ELR (cell line): ENCODE data around the gene PARP3.
"Not testable (repeated sequence)": the region's sequence is repeated elsewhere in the genome, so short reads cannot be mapped to it uniquely, and the experiment has no call there.

ENCODE experiments used
- DNase-seq: peaks from one replicate; pipeline ENCODE4 v3.0.0-alpha.2; 2015; ENCODE audit warnings: low read depth

PARP3 gene

GRCh38 chr3:51985063-51985462, 42.9 kb downstream of the PARP3 start:
- DNase-seq = no peak

- no peak for DNase-seq
Measured at GRCh38 chr3:51986010-51986947, 44.1 kb downstream of the PARP3 start.

- no peak for DNase-seq
Measured at GRCh38 chr3:51987568-51987967, 45.4 kb downstream of the PARP3 start.

GRCh38 chr3:51988286-51989146, 46.4 kb downstream of the PARP3 start:
- no peak for DNase-seq

DNA sequence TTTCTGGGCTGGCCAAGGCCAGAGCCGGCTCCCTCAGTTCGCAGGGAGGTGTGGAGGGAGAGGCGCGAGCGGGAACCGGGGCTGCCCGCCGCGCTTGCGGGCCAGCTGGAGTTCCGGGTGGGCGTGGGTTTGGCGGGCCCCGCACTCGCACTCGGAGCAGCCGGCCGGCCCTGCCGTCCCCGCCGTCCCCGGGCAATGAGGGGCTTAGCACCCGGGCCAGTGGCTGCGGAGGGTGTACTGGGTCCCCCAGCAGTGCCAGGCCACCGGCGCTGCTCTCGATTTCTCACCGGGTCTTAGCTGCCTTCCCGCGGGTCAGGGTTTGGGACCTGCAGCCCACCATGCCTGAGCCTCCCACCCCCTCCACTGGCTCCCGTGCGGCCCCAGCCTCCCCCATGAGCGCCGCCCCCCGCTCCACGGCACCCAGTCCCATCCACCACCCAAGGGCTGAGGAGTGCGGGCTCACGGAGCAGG, 48.4 kb downstream of the PARP3 start:
- DNase-seq = not testable (repeated sequence)

DNA sequence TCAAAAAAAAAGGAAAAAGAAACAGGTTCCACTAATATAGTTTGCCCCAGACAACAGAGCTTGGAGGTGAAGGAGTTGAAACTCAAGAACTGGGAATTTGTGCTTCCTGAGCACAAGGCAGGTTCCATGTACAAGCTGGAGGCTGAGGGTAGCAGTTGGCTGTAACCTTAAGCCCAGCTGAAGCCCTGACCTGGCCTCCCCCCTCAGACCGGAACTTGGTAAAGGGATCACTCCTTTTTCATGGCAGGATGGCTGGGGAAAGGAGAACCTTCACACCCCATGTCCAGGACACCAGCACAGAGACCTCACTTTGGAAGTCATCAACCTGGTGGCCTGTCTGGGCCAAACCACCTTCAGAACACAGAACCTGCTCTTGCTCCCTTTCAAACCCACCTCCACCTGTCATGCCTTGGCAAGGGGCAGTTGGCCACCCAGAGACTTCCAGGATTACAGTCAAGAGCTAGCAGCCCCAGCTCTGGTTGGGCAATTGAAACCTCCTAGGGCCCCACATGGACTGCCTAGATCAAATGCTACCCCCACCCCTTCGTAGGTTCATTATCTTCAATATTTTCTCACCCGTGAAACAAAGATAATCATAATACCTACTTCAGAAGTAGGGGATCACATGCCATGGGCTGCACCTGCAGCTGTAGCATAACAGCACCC, 50.0 kb downstream of the PARP3 start:
- DNase-seq = no peak

GRCh38 chr3:51993657-51994056, 51.5 kb downstream of the PARP3 start:
- not testable (repeated sequence) for DNase-seq

GRCh38 chr3:51994530-51994929, 52.4 kb downstream of the PARP3 start:
- DNase-seq = no peak

- DNase-seq = peak; percentile 95
Measured at GRCh38 chr3:51995346-51996163, 53.4 kb downstream of the PARP3 start, which contains the start of gene RPL29. Gene RPL29 (minus strand): TSS chr3:51995895. CDS start chr3:51995461, 434 bp downstream.

DNA sequence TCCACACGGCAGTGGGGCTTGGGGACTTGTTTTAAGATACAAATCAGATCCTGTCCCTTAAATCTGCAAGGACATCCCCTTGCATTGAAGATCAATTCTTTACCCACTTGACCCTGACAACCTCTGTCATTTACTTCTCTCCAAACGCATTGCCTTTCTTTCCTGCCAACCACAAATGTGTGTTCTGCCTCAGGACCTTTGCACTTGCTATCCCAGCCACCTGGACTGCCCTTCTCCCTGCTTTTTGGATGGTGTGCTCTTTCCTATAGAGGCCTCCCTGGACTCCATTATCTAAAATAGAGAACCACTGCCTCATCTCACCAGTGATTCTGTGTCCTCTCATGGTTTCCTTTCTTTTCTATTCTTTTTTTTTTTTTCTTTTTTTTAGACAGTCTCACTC, 55.0 kb downstream of the PARP3 start:
- DNase-seq = no peak

- DNase-seq = peak; percentile 59
Measured at GRCh38 chr3:51997935-51998596, 55.9 kb downstream of the PARP3 start.
